ENCODE measurements around the gene SAXO2.
"Not testable (repeated sequence)": the region's sequence is repeated elsewhere in the genome, so short reads cannot be mapped to it uniquely, and the experiment has no call there.

SAXO2 gene

DNA sequence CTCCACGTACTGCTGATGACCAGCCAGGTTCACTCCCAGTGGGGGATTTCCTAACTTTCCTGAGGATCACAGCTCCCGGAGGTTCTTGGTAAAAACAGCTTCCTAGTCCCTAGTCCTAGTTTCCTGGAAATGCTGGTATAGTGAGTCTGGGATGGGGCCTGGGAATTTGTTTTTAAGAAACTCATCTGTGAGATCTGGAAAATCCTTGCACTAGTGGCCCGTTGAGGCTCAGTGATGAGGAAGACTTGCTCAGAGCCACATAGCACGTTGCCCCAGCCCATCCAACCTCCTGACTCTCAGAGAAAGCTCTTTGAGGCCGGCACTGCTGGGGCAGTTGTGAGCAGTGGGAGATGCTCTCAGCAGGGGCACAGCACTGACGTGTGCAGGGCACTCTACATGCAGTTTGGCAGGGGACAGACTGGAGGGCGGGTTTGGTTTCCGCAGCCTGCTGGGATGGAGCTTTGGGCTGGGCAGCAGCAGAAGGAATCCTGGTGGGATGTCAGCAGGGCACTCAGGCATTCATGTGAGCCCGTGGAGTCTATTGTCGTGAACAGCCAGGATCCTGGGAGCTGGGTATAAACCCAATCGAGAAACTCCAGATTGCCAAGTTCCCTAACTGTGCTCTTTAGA is 31.6 kb downstream of the SAXO2 start:
- Histone ChIP-seq H3K9me3 (ENCODE audit: severe bottlenecking) (no peaks in the 10 kb centered on the region), H3K27me3 (ENCODE audit: insufficient read depth, low read depth, severe bottlenecking) (no peaks in the 10 kb centered on the region), H3K36me3 (no peaks in the 10 kb centered on the region), H3K4me3 (ENCODE audit: low read depth, low read length) (no peak overlapping the region), H3K27ac (no peak overlapping the region)
- DNase-seq: no peak
- TF ChIP-seq, protein P1, sequence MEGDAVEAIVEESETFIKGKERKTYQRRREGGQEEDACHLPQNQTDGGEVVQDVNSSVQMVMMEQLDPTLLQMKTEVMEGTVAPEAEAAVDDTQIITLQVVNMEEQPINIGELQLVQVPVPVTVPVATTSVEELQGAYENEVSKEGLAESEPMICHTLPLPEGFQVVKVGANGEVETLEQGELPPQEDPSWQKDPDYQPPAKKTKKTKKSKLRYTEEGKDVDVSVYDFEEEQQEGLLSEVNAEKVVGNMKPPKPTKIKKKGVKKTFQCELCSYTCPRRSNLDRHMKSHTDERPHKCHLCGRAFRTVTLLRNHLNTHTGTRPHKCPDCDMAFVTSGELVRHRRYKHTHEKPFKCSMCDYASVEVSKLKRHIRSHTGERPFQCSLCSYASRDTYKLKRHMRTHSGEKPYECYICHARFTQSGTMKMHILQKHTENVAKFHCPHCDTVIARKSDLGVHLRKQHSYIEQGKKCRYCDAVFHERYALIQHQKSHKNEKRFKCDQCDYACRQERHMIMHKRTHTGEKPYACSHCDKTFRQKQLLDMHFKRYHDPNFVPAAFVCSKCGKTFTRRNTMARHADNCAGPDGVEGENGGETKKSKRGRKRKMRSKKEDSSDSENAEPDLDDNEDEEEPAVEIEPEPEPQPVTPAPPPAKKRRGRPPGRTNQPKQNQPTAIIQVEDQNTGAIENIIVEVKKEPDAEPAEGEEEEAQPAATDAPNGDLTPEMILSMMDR (IDR thresholded peaks at IDR 0.05; ENCODE audit: low read depth, low read length): no peak

DNA sequence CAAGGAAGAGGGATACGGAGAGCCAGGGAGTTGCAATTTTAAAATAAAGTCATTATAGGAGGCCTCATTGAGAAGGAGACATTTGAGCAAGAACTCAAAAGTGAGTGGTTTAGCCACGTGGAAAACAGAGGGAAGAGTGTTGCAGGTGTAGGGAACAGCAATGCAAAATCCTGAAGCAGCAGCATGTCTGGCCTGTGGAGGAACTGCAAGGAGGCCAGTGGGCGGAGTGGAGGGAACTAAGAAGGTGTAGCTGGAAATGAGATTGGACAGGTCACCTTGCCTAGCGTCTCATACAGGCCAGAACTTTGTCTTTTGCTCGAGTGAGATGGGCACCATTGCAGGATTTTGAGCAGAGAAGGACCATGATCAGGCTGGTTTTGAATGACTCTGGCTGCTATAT is 34.9 kb downstream of the SAXO2 start:
- Histone ChIP-seq H3K27ac (no peak overlapping the region), H3K27me3 (ENCODE audit: insufficient read depth, low read depth, severe bottlenecking) (no peaks in the 10 kb centered on the region), H3K36me3 (no peaks in the 10 kb centered on the region), H3K9me3 (ENCODE audit: severe bottlenecking) (no peaks in the 10 kb centered on the region), H3K4me3 (ENCODE audit: low read depth, low read length) (no peak overlapping the region)
- TF ChIP-seq, protein P1 (IDR thresholded peaks at IDR 0.05; ENCODE audit: low read depth, low read length): no peak
- no peak for DNase-seq

DNA sequence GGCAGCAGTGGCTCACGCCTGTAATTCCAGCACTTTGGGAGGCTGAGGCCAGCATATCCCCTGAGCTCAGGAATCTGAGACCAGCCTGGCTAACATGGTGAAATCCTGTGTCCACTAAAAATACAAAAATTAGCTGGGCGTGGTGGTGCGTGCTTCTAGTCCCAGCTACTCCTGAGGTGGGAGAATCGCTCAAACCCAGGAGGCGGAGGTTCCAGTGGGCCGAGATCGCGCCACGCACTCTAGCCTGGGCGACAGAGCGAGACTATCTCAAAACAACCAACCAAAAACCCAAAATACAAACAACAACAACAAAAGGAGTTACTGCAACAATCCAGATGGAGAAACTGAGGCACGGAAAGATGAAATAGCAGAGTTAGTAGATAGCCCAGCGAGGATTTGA is 35.4 kb downstream of the SAXO2 start:
- Histone ChIP-seq H3K27ac (no peak overlapping the region), H3K9me3 (ENCODE audit: severe bottlenecking) (no peaks in the 10 kb centered on the region), H3K36me3 (no peaks in the 10 kb centered on the region), H3K4me3 (ENCODE audit: low read depth, low read length) (no peak overlapping the region), H3K27me3 (ENCODE audit: insufficient read depth, low read depth, severe bottlenecking) (no peaks in the 10 kb centered on the region)
- TF ChIP-seq, protein P1 (IDR thresholded peaks at IDR 0.05; ENCODE audit: low read depth, low read length): no peak
- DNase-seq: no peak

DNA sequence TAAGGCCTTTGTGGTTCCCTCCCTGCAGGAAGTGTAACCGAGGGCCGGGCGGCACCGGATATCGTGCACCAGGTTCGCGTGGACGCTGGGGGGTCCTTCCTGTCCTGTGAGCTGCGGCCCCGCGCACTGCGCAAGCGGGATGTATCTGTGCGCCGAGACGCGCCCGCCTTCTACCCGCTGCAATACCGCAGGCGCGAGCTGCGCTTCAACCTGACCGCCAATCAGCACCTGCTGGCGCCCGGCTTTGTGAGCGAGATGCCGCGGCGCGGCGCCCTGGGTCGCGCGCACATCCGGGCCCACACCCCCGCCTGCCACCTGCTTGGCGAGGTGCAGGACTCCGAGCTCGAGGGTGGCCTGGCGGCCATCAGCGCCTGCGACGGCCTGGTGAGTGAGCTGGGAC is 35.9 kb downstream of the SAXO2 start:
- H3K36me3 ChIP-seq: no peaks in the 10 kb centered on the region
- no peak overlapping the region for H3K4me3 ChIP-seq (ENCODE audit: low read depth, low read length)
- TF ChIP-seq, protein P1 (IDR thresholded peaks at IDR 0.05; ENCODE audit: low read depth, low read length): no peak
- no peaks in the 10 kb centered on the region for H3K9me3 ChIP-seq (ENCODE audit: severe bottlenecking)
- no peak for DNase-seq
- no peak overlapping the region for H3K27ac ChIP-seq
- H3K27me3 ChIP-seq (ENCODE audit: insufficient read depth, low read depth, severe bottlenecking): no peaks in the 10 kb centered on the region

DNA sequence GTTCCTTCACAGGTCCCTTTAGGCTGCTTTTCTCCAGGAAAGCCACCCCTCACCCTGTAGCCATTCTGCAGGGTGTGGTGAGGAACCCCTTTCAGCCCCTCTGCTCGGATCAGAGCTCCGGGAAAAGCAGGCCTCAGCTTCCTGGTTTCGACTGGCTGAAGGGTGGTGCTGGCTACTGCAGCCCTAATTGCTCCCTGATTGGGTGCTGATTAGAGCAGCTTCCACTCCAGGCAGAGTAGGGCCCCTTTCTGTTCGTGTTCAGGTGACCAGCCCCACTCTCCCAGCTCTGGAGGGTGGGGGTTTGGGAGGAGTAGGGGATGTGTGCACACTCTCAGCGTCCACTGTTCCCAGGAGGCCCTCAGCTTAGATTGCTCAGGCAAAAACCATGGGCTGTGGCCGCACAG is 36.9 kb downstream of the SAXO2 start:
- H3K4me3 ChIP-seq (ENCODE audit: low read depth, low read length); H3K36me3 ChIP-seq; DNase-seq; H3K27ac ChIP-seq; H3K9me3 ChIP-seq (ENCODE audit: severe bottlenecking); H3K27me3 ChIP-seq (ENCODE audit: insufficient read depth, low read depth, severe bottlenecking): not testable (repeated sequence)

DNA sequence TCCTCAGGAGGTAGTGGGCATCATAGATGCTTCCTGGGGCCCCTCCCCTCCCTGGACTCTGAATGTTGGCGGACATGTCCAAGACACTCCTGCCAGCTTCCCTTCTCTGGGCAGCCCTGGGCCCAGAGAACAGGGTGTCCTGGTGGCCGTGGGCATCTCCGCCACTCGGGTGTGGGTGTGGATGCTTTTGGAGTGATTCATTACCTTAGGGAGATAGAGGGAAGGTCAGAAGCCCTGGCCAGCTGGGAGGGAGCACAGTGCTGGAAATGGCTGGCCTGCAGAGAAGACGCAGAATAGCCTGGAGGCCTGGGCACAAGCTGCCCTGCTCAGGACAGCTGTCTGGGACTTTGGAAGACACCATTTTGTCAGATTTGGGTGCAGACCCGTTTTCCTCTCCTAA is 37.7 kb downstream of the SAXO2 start:
- not testable (repeated sequence) for DNase-seq; H3K4me3 ChIP-seq (ENCODE audit: low read depth, low read length); H3K9me3 ChIP-seq (ENCODE audit: severe bottlenecking); H3K27ac ChIP-seq; H3K27me3 ChIP-seq (ENCODE audit: insufficient read depth, low read depth, severe bottlenecking); H3K36me3 ChIP-seq

DNA sequence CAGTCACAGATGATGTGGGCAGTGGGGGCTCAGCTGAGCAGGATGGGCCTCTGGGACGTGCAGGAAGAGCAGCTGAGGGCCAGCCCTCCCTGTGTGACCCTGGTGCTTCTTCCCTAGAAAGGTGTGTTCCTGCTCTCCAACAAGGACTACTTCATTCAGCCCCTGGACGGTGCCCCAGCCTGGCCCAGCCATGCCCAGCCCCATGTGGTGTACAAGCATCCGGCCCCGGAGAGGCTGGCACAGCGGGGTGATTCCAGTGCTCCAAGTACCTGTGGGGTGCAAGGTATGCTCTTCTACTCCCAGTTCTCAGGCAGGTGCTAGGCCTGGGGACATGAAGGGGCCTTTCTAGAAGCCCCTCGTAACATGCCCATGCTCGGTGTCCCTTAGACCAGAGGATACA is 38.3 kb downstream of the SAXO2 start:
- no peaks in the 10 kb centered on the region for H3K27me3 ChIP-seq (ENCODE audit: insufficient read depth, low read depth, severe bottlenecking)
- H3K27ac ChIP-seq: no peak overlapping the region
- TF ChIP-seq, protein P1 (IDR thresholded peaks at IDR 0.05; ENCODE audit: low read depth, low read length): no peak
- no peaks in the 10 kb centered on the region for H3K9me3 ChIP-seq (ENCODE audit: severe bottlenecking)
- H3K36me3 ChIP-seq: no peaks in the 10 kb centered on the region
- DNase-seq: no peak
- H3K4me3 ChIP-seq (ENCODE audit: low read depth, low read length): no peak overlapping the region

All from WERI-Rb-1 (cell line).